ENCODE results near the gene UBE4A.

UBE4A gene

DNA sequence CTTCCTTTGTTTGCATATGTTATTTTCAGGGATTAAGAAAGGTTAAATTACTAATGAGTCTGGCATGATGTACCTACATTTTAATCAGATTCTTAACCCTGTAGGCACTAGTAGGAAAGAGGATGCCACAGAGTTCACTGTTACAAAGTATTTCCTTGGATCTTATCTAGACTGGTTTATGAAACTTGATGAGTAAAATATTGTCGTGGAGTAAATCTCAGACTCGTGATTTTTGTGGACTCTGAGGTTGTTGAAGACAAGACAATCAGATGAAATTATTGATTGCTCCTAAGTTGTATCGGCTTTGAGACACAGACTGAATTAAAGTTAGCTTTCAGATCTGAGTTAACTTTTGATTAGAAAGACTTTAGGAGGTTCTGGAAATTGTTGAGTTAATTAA, 82.9 kb downstream of the UBE4A start:
- DNase-seq (ENCODE audit: low read depth): no peak
- H3K4me3 ChIP-seq (ENCODE audit: low read depth, low read length): no peak overlapping the region
- TF ChIP-seq CTCF (IDR thresholded peaks at IDR 0.05; ENCODE audit: low read depth, low read length) (no peak), MYC (IDR thresholded peaks at IDR 0.05; ENCODE audit: low read depth, low read length) (no peak), POLR2A (IDR thresholded peaks at IDR 0.05; ENCODE audit: extremely low read depth, insufficient read length) (no peak)
- TF ChIP-seq, protein P1, sequence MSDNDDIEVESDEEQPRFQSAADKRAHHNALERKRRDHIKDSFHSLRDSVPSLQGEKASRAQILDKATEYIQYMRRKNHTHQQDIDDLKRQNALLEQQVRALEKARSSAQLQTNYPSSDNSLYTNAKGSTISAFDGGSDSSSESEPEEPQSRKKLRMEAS (IDR thresholded peaks at IDR 0.05; ENCODE audit: low read depth, low read length): no peak

DNA sequence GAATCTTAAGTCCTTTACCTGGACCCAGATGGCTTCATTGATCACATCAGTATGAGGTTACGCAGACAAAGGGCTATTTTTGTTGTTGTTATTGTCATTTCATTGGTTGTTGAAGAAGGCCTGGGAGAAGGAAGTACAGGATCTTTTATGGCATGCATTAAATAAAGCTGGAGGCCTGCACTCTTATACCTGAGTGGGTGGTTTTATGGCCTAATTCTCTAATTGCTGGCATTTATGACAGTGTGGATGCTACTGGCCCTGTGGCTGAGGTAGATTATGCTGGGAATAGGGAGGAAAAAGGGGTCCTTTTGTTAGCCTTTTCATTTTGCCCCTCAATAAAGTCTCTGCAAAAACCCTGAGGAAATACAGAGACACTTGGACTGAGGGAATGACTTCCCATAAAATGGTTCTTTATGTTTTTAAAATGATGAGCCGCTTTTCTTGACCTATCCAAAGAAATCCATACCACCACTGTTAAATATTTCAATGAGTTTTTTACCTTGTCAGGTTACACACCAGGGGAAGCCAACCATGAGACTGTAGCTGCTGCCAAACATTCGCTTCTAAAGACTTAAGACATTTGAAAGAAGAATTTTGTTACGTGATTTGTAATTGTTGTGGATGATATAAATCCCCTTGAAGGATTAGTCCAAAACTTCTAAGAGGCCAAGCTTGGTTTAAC, 83.6 kb downstream of the UBE4A start:
- TF ChIP-seq CTCF (IDR thresholded peaks at IDR 0.05; ENCODE audit: low read depth, low read length) (no peak), MYC (IDR thresholded peaks at IDR 0.05; ENCODE audit: low read depth, low read length) (no peak)
- H3K4me3 ChIP-seq (ENCODE audit: low read depth, low read length): no peak overlapping the region
- no peak for DNase-seq (ENCODE audit: low read depth)

- DNase-seq (ENCODE audit: low read depth): no peak
- no peak overlapping the region for H3K4me3 ChIP-seq (ENCODE audit: low read depth, low read length)
- TF ChIP-seq CTCF (IDR thresholded peaks at IDR 0.05; ENCODE audit: low read depth, low read length) (no peak), POLR2A (IDR thresholded peaks at IDR 0.05; ENCODE audit: extremely low read depth, insufficient read length) (no peak), MYC (IDR thresholded peaks at IDR 0.05; ENCODE audit: low read depth, low read length) (no peak)
- TF ChIP-seq, protein P1 (IDR thresholded peaks at IDR 0.05; ENCODE audit: low read depth, low read length): no peak
Measured at GRCh38 chr11:118443590-118444218, 84.3 kb downstream of the UBE4A start.

DNA sequence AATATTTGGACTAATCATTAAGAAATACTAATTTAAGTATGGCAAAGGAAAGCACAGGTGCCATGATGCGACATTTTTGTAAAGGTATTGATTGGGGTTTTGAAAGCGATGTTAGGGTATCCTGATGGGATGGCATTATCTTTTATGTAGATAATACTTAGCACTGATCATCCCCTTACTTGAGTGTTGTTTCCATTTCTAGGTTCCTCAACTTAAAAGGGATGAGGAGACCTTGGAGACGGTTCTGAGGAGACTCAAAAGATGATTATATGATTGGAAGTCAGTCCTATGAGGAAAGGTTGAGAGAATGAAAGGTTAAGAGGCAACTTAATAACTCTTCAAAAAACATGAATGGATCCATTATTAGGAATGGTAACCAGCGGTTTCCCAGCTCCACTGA, 88.0 kb downstream of the UBE4A start:
- TF ChIP-seq MYC (IDR thresholded peaks at IDR 0.05; ENCODE audit: low read depth, low read length) (no peak), CTCF (IDR thresholded peaks at IDR 0.05; ENCODE audit: low read depth, low read length) (no peak), POLR2A (IDR thresholded peaks at IDR 0.05; ENCODE audit: extremely low read depth, insufficient read length) (no peak)
- TF ChIP-seq, protein P1 (IDR thresholded peaks at IDR 0.05; ENCODE audit: low read depth, low read length): no peak
- H3K4me3 ChIP-seq (ENCODE audit: low read depth, low read length): no peak overlapping the region
- no peak for DNase-seq (ENCODE audit: low read depth)

DNA sequence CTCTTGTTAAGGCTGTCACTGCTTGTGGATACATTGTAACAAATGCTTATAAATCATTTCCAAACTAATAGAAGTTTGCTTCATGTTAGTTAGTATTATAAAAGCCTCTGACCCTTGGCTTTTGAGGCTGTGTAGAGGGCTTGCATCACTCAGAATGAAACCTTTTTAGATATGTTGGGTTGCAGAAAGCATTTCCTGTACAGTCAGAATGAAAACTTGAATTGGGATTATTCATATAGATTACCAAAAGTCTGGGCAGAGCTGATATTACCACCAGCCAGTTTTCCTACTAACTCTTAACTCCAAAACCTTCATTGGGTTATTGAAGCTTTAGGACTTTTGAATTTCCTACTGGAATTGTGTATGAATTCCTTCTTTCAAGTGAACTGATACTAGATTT, 88.9 kb downstream of the UBE4A start:
- no peak for DNase-seq (ENCODE audit: low read depth)
- TF ChIP-seq CTCF (IDR thresholded peaks at IDR 0.05; ENCODE audit: low read depth, low read length): no peak
- TF ChIP-seq, protein P1 (IDR thresholded peaks at IDR 0.05; ENCODE audit: low read depth, low read length): no peak
- TF ChIP-seq MYC (IDR thresholded peaks at IDR 0.05; ENCODE audit: low read depth, low read length): no peak
- TF ChIP-seq POLR2A (IDR thresholded peaks at IDR 0.05; ENCODE audit: extremely low read depth, insufficient read length): no peak
- H3K4me3 ChIP-seq (ENCODE audit: low read depth, low read length): no peak overlapping the region

Data from NB4 (cell line).